Measurements from ENCODE around the gene AFAP1L1.

Gene AFAP1L1

GRCh38 chr5:149310947-149311658 lies 39.4 kb downstream of the AFAP1L1 start:
- no peak for DNase-seq (ENCODE audit: low read depth)
- H3K4me3 ChIP-seq (ENCODE audit: low read depth, low read length), result no peak overlapping the region
- no peak for TF ChIP-seq CTCF (IDR thresholded peaks at IDR 0.05; ENCODE audit: control insufficient read depth, extremely low read depth, insufficient read depth)

- no peak for TF ChIP-seq CTCF (IDR thresholded peaks at IDR 0.05; ENCODE audit: control insufficient read depth, extremely low read depth, insufficient read depth)
- DNase-seq (ENCODE audit: low read depth), result no peak
- no peak overlapping the region for H3K4me3 ChIP-seq (ENCODE audit: low read depth, low read length)
These were observed 41.6 kb downstream of the AFAP1L1 start for GRCh38 chr5:149313151-149313841.

- no peak for DNase-seq (ENCODE audit: low read depth)
- H3K4me3 ChIP-seq (ENCODE audit: low read depth, low read length), result no peak overlapping the region
- no peak for TF ChIP-seq CTCF (IDR thresholded peaks at IDR 0.05; ENCODE audit: control insufficient read depth, extremely low read depth, insufficient read depth)
These were observed 43.0 kb downstream of the AFAP1L1 start for GRCh38 chr5:149314571-149315111.

GRCh38 chr5:149315753-149316152 lies 44.1 kb downstream of the AFAP1L1 start:
- DNase-seq (ENCODE audit: low read depth), result no peak
- no peak for TF ChIP-seq CTCF (IDR thresholded peaks at IDR 0.05; ENCODE audit: control insufficient read depth, extremely low read depth, insufficient read depth)
- no peak overlapping the region for H3K4me3 ChIP-seq (ENCODE audit: low read depth, low read length)

- TF ChIP-seq CTCF (IDR thresholded peaks at IDR 0.05; ENCODE audit: control insufficient read depth, extremely low read depth, insufficient read depth), result peak; percentile 84
- H3K4me3 ChIP-seq (ENCODE audit: low read depth, low read length), result no peak overlapping the region
- no peak for DNase-seq (ENCODE audit: low read depth)
These were observed 45.8 kb downstream of the AFAP1L1 start for GRCh38 chr5:149317281-149318048.

- no peak overlapping the region for H3K4me3 ChIP-seq (ENCODE audit: low read depth, low read length)
- no peak for DNase-seq (ENCODE audit: low read depth)
- no peak for TF ChIP-seq CTCF (IDR thresholded peaks at IDR 0.05; ENCODE audit: control insufficient read depth, extremely low read depth, insufficient read depth)
These were observed 47.5 kb downstream of the AFAP1L1 start for GRCh38 chr5:149319174-149319573.
